GM23248 (cell line): Measurements from ENCODE around the gene TLK1.

Experiments
- EZH2 ChIP-seq: fragments of 200-600 bp; sonication (generic); IDR thresholded peaks from 2 replicates; pipeline ENCODE4 v1.6.1; 2018; ENCODE audit warnings: antibody characterized with exemption, mild to moderate bottlenecking; ENCODE audit not compliant: insufficient read depth, poor library complexity, severe bottlenecking
- EZH2phosphoT487 ChIP-seq: fragments of 200-600 bp; sonication (generic); IDR thresholded peaks from 2 replicates; pipeline ENCODE4 v1.6.1; 2018; ENCODE audit warnings: antibody characterized with exemption, moderate library complexity, mild to moderate bottlenecking, low read depth; ENCODE audit not compliant: insufficient read depth

DNA sequence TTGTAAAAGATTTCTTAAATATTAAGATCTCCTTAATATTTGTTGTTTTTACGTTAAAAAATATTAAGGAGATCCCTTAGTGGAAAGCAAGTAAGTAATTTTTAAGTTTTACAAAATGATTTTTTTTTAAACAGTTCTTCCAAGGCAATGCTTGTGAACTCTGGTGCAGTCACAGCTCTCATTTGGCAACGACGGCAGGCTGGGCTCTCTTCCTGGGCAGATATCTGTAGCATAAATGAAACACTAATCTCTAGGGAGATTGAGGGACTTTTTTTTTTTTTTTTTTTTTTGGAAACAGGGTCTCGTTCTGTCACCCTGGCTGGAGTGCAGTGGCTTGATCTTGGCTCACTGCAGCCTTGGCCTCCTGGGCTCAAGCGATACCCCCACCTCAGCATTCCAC lies 193.1 kb downstream of the TLK1 start:
- TF ChIP-seq EZH2 (no peak), EZH2phosphoT487 (no peak)
